Dedifferentiated amniotic fluid mesenchymal stem cell (primary cell): ENCODE data around the gene GNG12.

ENCODE experiments used
- DNase-seq: peaks from one replicate; pipeline ENCODE4 v3.0.0-alpha.2; 2016; ENCODE audit errors: extremely low spot score

Gene GNG12

GRCh38 chr1:67815303-67816094, 17.8 kb downstream of the GNG12 start:
- DNase-seq, result no peak

- peak; percentile 26 for DNase-seq
Observed at GRCh38 chr1:67814121-67814772, 19.0 kb downstream of the GNG12 start.

GRCh38 chr1:67812226-67812625, 21.0 kb downstream of the GNG12 start:
- no peak for DNase-seq

GRCh38 chr1:67811781-67812180, 21.5 kb downstream of the GNG12 start:
- DNase-seq, result no peak

- DNase-seq, result no peak
Observed at GRCh38 chr1:67809887-67810286, 23.4 kb downstream of the GNG12 start.

GRCh38 chr1:67807282-67807681, 26.0 kb downstream of the GNG12 start:
- DNase-seq, result no peak

GRCh38 chr1:67804710-67805109, 28.6 kb downstream of the GNG12 start:
- DNase-seq, result no peak

- DNase-seq, result no peak
Observed at GRCh38 chr1:67803380-67804279, 29.6 kb downstream of the GNG12 start.

GRCh38 chr1:67802565-67802964, 30.7 kb downstream of the GNG12 start:
- no peak for DNase-seq

- DNase-seq, result peak; percentile 47
Observed at GRCh38 chr1:67801903-67802302, 31.4 kb downstream of the GNG12 start.

- DNase-seq, result no peak
Observed at GRCh38 chr1:67795179-67795912, 37.9 kb downstream of the GNG12 start.

- DNase-seq, result no peak
Observed at GRCh38 chr1:67793562-67793961, 39.7 kb downstream of the GNG12 start.

- no peak for DNase-seq
Observed at GRCh38 chr1:67792741-67793458, 40.4 kb downstream of the GNG12 start.

GRCh38 chr1:67792103-67792502, 41.2 kb downstream of the GNG12 start:
- DNase-seq, result peak; percentile 93

GRCh38 chr1:67791686-67792085, 41.6 kb downstream of the GNG12 start:
- DNase-seq, result peak; percentile 92

GRCh38 chr1:67791261-67791660, 42.0 kb downstream of the GNG12 start:
- no peak for DNase-seq

- no peak for DNase-seq
Observed at GRCh38 chr1:67790201-67790692, 43.0 kb downstream of the GNG12 start.

GRCh38 chr1:67789551-67789950, 43.7 kb downstream of the GNG12 start:
- DNase-seq, result no peak

GRCh38 chr1:67788904-67789303, 44.4 kb downstream of the GNG12 start:
- no peak for DNase-seq

GRCh38 chr1:67788238-67788790, 45.0 kb downstream of the GNG12 start:
- DNase-seq, result no peak
